Karpas-422 (cell line): Measurements from ENCODE around the gene GTF2H4. TPM values are rescaled to one million over a fixed set of nuclear protein-coding genes. Genes with fewer than 3 reads are reported as not detected.
"Not testable (repeated sequence)": the region's sequence is repeated elsewhere in the genome, so short reads cannot be mapped to it uniquely, and the experiment has no call there.

Experiments used
- DNase-seq: peaks from one replicate; pipeline ENCODE4 v3.0.0-alpha.2; 2015
- H2AFZ ChIP-seq: fragments of 200-600 bp; sonication (generic); 2 replicates; pipeline ENCODE4 v1.6.1; 2014; ENCODE audit warnings: antibody characterized with exemption, low read length, mixed read lengths
- H3K27ac ChIP-seq: fragments of 200-600 bp; sonication (generic); 2 replicates; pipeline ENCODE4 v1.5.1; 2014; ENCODE audit warnings: mild to moderate bottlenecking, low read length, moderate library complexity
- H3K27me3 ChIP-seq: fragments of 200-600 bp; sonication (generic); 2 replicates; pipeline ENCODE4 v1.6.1; 2014; ENCODE audit warnings: low read length, mixed read lengths
- H3K36me3 ChIP-seq: fragments of 200-600 bp; sonication (generic); 2 replicates; pipeline ENCODE4 v1.6.1; 2014; ENCODE audit warnings: low read length, mixed read lengths; ENCODE audit not compliant: insufficient read depth
- H3K4me1 ChIP-seq: fragments of 200-600 bp; sonication (generic); 2 replicates; pipeline ENCODE4 v1.6.1; 2014; ENCODE audit warnings: mild to moderate bottlenecking, low read length, mixed read lengths
- H3K4me2 ChIP-seq: fragments of 200-600 bp; sonication (generic); 2 replicates; pipeline ENCODE4 v1.6.1; 2014; ENCODE audit warnings: low read length, low read depth, mild to moderate bottlenecking; ENCODE audit not compliant: poor library complexity, severe bottlenecking
- H3K4me3 ChIP-seq: fragments of 200-600 bp; sonication (generic); 2 replicates; pipeline ENCODE4 v1.5.1; 2014; ENCODE audit warnings: mild to moderate bottlenecking, antibody characterized with exemption, low read length, mixed read lengths
- H3K79me2 ChIP-seq: fragments of 200-600 bp; sonication (generic); 2 replicates; pipeline ENCODE4 v1.6.1; 2014; ENCODE audit warnings: mild to moderate bottlenecking, low read length, mixed read lengths
- H3K9ac ChIP-seq: fragments of 200-600 bp; sonication (generic); 2 replicates; pipeline ENCODE4 v1.6.0; 2014; ENCODE audit warnings: low read length
- H3K9me2 ChIP-seq: fragments of 200-600 bp; sonication (generic), shearing (Covaris generic); replicated peaks from 2 replicates; pipeline ENCODE4 v1.6.0; 2014; ENCODE audit warnings: mild to moderate bottlenecking, low read length, moderate library complexity; ENCODE audit not compliant: insufficient read depth
- H3K9me3 ChIP-seq: fragments of 300-700, 200-600 bp; sonication (generic); 2 replicates; pipeline ENCODE4 v1.6.1; 2014; ENCODE audit warnings: low read length, mixed read lengths
- H4K20me1 ChIP-seq: fragments of 200-600 bp; sonication (generic); 2 replicates; pipeline ENCODE4 v1.6.1; 2014; ENCODE audit warnings: mild to moderate bottlenecking, antibody characterized with exemption, low read length, low read depth; ENCODE audit not compliant: insufficient read depth
- total RNA-seq: library from RNA; depleted of rRNA; stranded (reverse); fragments of >200 nt; shearing (Covaris generic); gene quantifications from 2 replicates; pipeline ENCODE4 v1.2.3, GENCODE V29; 2014; ENCODE audit warnings: low replicate concordance

GTF2H4 gene
- total RNA-seq, 1 experiment from 2014 or later: 23.4 TPM

GRCh38 chr6:30896541-30896940 lies 11.5 kb upstream of the GTF2H4 start:
- Histone ChIP-seq H3K4me3 (no peak overlapping the region), H3K4me2 (no peak overlapping the region), H2AFZ (no peak overlapping the region), H3K4me1 (no peaks in the 10 kb centered on the region), H3K9me2 (no peaks in the 10 kb centered on the region), H3K36me3 (no peaks in the 10 kb centered on the region), H3K9ac (no peak overlapping the region), H3K79me2 (no peaks in the 10 kb centered on the region), H3K27me3 (no peaks in the 10 kb centered on the region), H4K20me1 (no peaks in the 10 kb centered on the region), H3K27ac (no peak overlapping the region), H3K9me3 (no peaks in the 10 kb centered on the region)
- no peak for DNase-seq

DNA sequence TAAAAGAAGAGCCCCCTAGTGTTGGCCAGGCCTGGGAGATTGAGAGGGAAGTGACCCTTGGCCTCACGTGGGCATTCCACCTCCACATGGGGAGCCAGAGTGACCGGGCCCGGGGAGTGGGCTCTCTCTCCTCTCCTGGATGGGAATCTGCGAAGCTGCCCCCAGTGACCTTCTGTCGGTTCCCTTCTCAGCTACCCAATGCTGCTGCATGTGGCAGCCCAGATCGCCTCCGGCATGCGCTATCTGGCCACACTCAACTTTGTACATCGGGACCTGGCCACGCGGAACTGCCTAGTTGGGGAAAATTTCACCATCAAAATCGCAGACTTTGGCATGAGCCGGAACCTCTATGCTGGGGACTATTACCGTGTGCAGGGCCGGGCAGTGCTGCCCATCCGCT lies 10.1 kb upstream of the GTF2H4 start:
- no peak overlapping the region for H3K4me2 ChIP-seq
- H3K9ac ChIP-seq: no peak overlapping the region
- no peak overlapping the region for H2AFZ ChIP-seq
- DNase-seq: no peak
- H3K9me2 ChIP-seq: no peaks in the 10 kb centered on the region
- H3K9me3 ChIP-seq: no peaks in the 10 kb centered on the region
- H3K79me2 ChIP-seq: no peaks in the 10 kb centered on the region
- no peaks in the 10 kb centered on the region for H3K4me1 ChIP-seq
- no peak overlapping the region for H3K27ac ChIP-seq
- no peaks in the 10 kb centered on the region for H4K20me1 ChIP-seq
- H3K4me3 ChIP-seq: no peak overlapping the region
- H3K36me3 ChIP-seq: no peaks in the 10 kb centered on the region
- H3K27me3 ChIP-seq: no peaks in the 10 kb centered on the region

DNA sequence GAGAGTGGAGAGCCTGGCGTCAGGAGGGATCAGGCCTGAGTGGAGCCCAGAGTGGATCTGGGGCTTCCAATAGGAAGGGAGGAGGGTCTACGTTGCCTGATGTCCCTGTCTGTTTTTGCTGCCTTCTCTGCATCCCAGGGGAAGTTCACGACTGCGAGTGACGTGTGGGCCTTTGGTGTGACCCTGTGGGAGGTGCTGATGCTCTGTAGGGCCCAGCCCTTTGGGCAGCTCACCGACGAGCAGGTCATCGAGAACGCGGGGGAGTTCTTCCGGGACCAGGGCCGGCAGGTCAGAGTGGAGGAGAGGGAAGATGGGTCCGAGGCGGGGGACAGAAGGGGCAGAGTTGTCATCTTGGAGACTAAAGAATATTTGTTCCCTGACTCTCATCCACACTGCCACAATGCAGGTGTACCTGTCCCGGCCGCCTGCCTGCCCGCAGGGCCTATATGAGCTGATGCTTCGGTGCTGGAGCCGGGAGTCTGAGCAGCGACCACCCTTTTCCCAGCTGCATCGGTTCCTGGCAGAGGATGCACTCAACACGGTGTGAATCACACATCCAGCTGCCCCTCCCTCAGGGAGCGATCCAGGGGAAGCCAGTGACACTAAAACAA lies 9.2 kb upstream of the GTF2H4 start:
- H3K4me3 ChIP-seq: no peak overlapping the region
- H3K4me2 ChIP-seq: no peak overlapping the region
- no peaks in the 10 kb centered on the region for H3K4me1 ChIP-seq
- no peaks in the 10 kb centered on the region for H4K20me1 ChIP-seq
- DNase-seq: no peak
- H3K36me3 ChIP-seq: no peaks in the 10 kb centered on the region
- no peaks in the 10 kb centered on the region for H3K27me3 ChIP-seq
- H3K79me2 ChIP-seq: no peaks in the 10 kb centered on the region
- H3K27ac ChIP-seq: no peak overlapping the region
- H3K9me2 ChIP-seq: no peaks in the 10 kb centered on the region
- no peaks in the 10 kb centered on the region for H3K9me3 ChIP-seq
- H2AFZ ChIP-seq: no peak overlapping the region
- no peak overlapping the region for H3K9ac ChIP-seq

- no peaks in the 10 kb centered on the region for H4K20me1 ChIP-seq
- H3K4me2 ChIP-seq: no peak overlapping the region
- H3K27ac ChIP-seq: no peak overlapping the region
- no peaks in the 10 kb centered on the region for H3K27me3 ChIP-seq
- H3K36me3 ChIP-seq: no peaks in the 10 kb centered on the region
- no peak overlapping the region for H3K4me3 ChIP-seq
- DNase-seq: no peak
- no peaks in the 10 kb centered on the region for H3K9me2 ChIP-seq
- no peaks in the 10 kb centered on the region for H3K4me1 ChIP-seq
- H2AFZ ChIP-seq: no peak overlapping the region
- H3K9ac ChIP-seq: no peak overlapping the region
- H3K79me2 ChIP-seq: no peaks in the 10 kb centered on the region
- H3K9me3 ChIP-seq: no peaks in the 10 kb centered on the region
Measured at GRCh38 chr6:30900863-30901417, 7.1 kb upstream of the GTF2H4 start.

DNA sequence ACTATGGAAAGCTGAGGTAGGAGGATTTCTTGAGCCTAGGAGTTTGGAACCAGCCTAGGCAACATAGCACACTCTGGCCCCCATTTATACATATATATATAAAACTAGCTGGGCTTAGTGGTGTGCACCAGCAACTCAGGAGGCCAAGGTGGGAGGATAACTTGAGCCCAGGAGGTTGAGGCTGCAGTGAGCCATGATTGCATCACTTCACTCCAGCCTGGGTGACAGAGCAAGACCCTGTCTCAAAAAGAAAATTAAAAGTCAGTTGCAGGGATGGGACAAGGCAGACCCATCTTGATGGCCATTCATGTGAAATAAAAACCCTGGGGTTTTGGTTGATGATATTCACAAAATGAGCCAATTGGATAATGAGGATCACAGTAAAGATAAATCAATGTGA lies 6.6 kb upstream of the GTF2H4 start:
- Histone ChIP-seq H2AFZ (no peak overlapping the region), H3K4me3 (no peak overlapping the region), H3K79me2 (no peaks in the 10 kb centered on the region), H3K27ac (no peak overlapping the region), H3K9me2 (no peaks in the 10 kb centered on the region), H3K36me3 (no peaks in the 10 kb centered on the region), H3K27me3 (no peaks in the 10 kb centered on the region), H3K9me3 (no peaks in the 10 kb centered on the region), H3K4me2 (no peak overlapping the region), H3K9ac (no peak overlapping the region), H4K20me1 (no peaks in the 10 kb centered on the region), H3K4me1 (no peaks in the 10 kb centered on the region)
- DNase-seq: no peak

DNA sequence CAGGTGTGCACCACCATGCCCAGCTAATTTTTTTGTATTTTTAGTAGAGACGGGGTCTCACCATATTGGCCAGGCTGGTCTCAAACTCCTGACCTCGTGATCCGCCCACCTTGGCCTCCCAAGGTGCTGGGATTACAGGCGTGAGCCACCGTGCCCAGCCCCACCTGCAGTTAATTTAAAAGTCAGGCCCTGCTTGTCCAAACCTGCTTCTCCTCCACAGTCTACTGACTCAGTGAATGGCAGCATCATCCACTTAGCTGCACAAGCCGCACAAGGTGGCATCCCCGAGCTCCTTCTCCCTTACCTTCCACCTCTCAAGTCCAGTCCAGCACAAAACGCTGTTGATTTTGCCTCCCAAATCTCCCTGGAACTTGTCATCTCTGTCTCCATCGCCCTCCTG lies 5.8 kb upstream of the GTF2H4 start:
- not testable (repeated sequence) for H2AFZ ChIP-seq, H3K27ac ChIP-seq, H3K9me2 ChIP-seq, H3K9me3 ChIP-seq, H3K9ac ChIP-seq, H4K20me1 ChIP-seq, H3K4me2 ChIP-seq, DNase-seq, H3K4me3 ChIP-seq, H3K4me1 ChIP-seq, H3K36me3 ChIP-seq, H3K79me2 ChIP-seq, H3K27me3 ChIP-seq

- H3K4me2 ChIP-seq: no peak overlapping the region
Measured at GRCh38 chr6:30902709-30903108, 5.3 kb upstream of the GTF2H4 start.

DNA sequence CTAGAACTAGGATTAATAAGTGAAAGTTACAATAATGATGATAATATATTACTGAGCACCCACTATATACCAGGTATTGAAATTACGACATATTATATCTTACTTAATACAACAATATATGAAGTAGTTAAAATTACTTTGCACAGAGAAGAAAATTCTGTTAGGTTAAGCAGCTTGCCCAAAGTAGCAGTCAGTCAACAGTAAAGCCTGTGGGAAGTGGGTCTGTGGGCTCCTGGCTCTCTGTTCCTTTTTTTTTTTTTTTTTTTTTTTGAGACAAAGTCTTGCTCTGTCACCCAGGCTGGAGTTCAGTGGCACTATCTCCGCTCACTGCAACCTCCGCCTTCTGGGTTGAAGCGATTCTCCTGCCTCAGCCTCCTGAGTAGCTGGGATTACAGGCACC lies 4.8 kb upstream of the GTF2H4 start:
- no peak overlapping the region for H3K4me2 ChIP-seq
- no peak overlapping the region for H3K9ac ChIP-seq
- H2AFZ ChIP-seq: no peak overlapping the region
- no peaks in the 10 kb centered on the region for H4K20me1 ChIP-seq
- H3K9me3 ChIP-seq: no peaks in the 10 kb centered on the region
- H3K4me3 ChIP-seq: no peak overlapping the region
- no peaks in the 10 kb centered on the region for H3K36me3 ChIP-seq
- H3K79me2 ChIP-seq: peaks cover 2% of the 10 kb centered on the region
- DNase-seq: no peak
- H3K27ac ChIP-seq: no peak overlapping the region
- no peaks in the 10 kb centered on the region for H3K27me3 ChIP-seq
- no peaks in the 10 kb centered on the region for H3K9me2 ChIP-seq
- H3K4me1 ChIP-seq: no peaks in the 10 kb centered on the region

More at GRCh38 chr6:30902709-30903108, 5.3 kb upstream of the GTF2H4 start:
- DNase-seq: no peak
- no peaks in the 10 kb centered on the region for H3K27me3 ChIP-seq
- no peak overlapping the region for H2AFZ ChIP-seq
- H3K9me3 ChIP-seq: no peaks in the 10 kb centered on the region
- H4K20me1 ChIP-seq: no peaks in the 10 kb centered on the region
- H3K4me3 ChIP-seq: no peak overlapping the region
- H3K79me2 ChIP-seq: no peaks in the 10 kb centered on the region
- no peaks in the 10 kb centered on the region for H3K9me2 ChIP-seq
- no peak overlapping the region for H3K27ac ChIP-seq
- H3K4me1 ChIP-seq: no peaks in the 10 kb centered on the region
- no peaks in the 10 kb centered on the region for H3K36me3 ChIP-seq
- H3K9ac ChIP-seq: no peak overlapping the region
